Heart left ventricle (tissue), 13 donors: ENCODE results near the gene LEMD1.

Experiments used
- POLR2A ChIP-seq, 2 donors: fragments of 450-650 bp; IDR thresholded peaks; one replicate each; pipeline ENCODE4 v1.6.1; 2017; ENCODE audit warnings: antibody characterized with exemption in 2 of 2, mild to moderate bottlenecking in 2 of 2, moderate library complexity in 2 of 2
- TF ChIP-seq, protein P1 (sequence below), 12 donors: fragments of 200-600 bp; sonication (generic) in 4 of 12; IDR thresholded peaks; one replicate each; pipeline versions ENCODE4 v1.5.0 to v1.8.0; 2018 to 2022; ENCODE audit warnings: antibody characterized with exemption in 12 of 12, mild to moderate bottlenecking in 5 of 12
- donor health status: ischemic (EF 13 %, LVEDD 7.1; RV severe dilation, severe dysfunction).
- donor health status: DM: no; HTN: yes; CAD: no.
- donor health status: DM: no; HTN: no; CAD: no.
- donor health status: ischemic (EF 25% LVEDD 6.9; RV normal size, moderate dysfunction).
- donor health status: ischemic (EF 25% LVEDD 5.7; RV mildly dilated, moderate dysfunction).
- donor health status: ischemic (EF 35%, LVEDD 5.7; RV mildly dilated, moderate dysfunction).
- donor health status: nonischemic (EF 11% LVEDD 7.7; RV severe dilation, severe dysfunction).
- donor health status: DM: yes; HTN: yes; CAD: no.
- donor health status: PGD.
- donor health status: ischemic (EF 29% LVEDD 5.4; RV normal size, mild dysfunction).
- donor health status: nonischemic (EF 23%, LVEDD 6.1; RV moderate dilation, normal function).

DNA sequence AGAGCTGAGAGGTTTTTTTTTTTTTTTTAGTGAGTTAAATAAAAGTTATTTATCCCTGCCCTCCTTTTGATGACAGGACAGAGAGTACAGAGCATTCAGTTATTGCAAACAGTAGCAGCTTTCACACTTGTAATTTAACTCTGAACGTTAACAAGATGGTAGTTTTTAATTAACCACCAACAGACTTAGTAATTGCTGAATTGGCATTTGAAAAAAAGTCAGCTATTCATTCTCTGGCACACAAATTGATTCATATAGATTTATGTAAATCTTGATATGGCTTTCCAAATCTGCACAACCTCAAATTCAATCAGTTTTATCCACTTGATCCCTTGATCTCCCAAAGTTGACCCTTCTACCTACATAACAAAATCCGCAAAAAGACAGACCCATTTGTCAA lies 918 bp downstream of the LEMD1 start:
- TF ChIP-seq, protein P1, sequence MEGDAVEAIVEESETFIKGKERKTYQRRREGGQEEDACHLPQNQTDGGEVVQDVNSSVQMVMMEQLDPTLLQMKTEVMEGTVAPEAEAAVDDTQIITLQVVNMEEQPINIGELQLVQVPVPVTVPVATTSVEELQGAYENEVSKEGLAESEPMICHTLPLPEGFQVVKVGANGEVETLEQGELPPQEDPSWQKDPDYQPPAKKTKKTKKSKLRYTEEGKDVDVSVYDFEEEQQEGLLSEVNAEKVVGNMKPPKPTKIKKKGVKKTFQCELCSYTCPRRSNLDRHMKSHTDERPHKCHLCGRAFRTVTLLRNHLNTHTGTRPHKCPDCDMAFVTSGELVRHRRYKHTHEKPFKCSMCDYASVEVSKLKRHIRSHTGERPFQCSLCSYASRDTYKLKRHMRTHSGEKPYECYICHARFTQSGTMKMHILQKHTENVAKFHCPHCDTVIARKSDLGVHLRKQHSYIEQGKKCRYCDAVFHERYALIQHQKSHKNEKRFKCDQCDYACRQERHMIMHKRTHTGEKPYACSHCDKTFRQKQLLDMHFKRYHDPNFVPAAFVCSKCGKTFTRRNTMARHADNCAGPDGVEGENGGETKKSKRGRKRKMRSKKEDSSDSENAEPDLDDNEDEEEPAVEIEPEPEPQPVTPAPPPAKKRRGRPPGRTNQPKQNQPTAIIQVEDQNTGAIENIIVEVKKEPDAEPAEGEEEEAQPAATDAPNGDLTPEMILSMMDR (IDR thresholded peaks at IDR 0.05), result no peak
- no peak for TF ChIP-seq POLR2A (IDR thresholded peaks at IDR 0.05)
